ENCODE results near the gene ARHGAP44. TPM values are rescaled to one million over a fixed set of nuclear protein-coding genes. Genes with fewer than 3 reads are reported as not detected.

ARHGAP44 gene
- total and polyA plus RNA-seq, 2 of the 8 experiments (the other 6 are each of a cell fraction or from before 2014, with no cell fraction given): 6.2 to 22.2 TPM

- no peaks in the 10 kb centered on the region for H3K79me2 ChIP-seq (ENCODE audit: control insufficient read depth in 1 of 2, insufficient read depth in 2 of 2, low read length in 2 of 2)
- no peak overlapping the region for H2BK20ac ChIP-seq (ENCODE audit: low read length)
- no peak overlapping the region for H2AFZ ChIP-seq (ENCODE audit: low read length)
- no peak overlapping the region for H2BK120ac ChIP-seq (replicated peaks; ENCODE audit: low read depth, low read length)
- H3K4me2 ChIP-seq (ENCODE audit: insufficient read depth in 1 of 2, low read depth in 2 of 2, low read length in 2 of 2): no peak overlapping the region
- H3K56ac ChIP-seq (replicated peaks; ENCODE audit: insufficient read length, low read depth, low read length): no peak overlapping the region
- H3K14ac ChIP-seq (ENCODE audit: insufficient read length): no peak overlapping the region
- H4K91ac ChIP-seq (replicated peaks; ENCODE audit: insufficient read length, low read length): no peak overlapping the region
- no peak overlapping the region for H2AK5ac ChIP-seq (ENCODE audit: low read depth, low read length)
- no peak overlapping the region for H3K4ac ChIP-seq (replicated peaks; ENCODE audit: insufficient read length, low read depth, low read length)
- H3K27me3 ChIP-seq (replicated peaks in 1 of 4; ENCODE audit: control insufficient read depth in 3 of 4, extremely low read depth in 1 of 4, insufficient read depth in 3 of 4, low read length in 3 of 4): no peaks in the 10 kb centered on the region
- H3K23ac ChIP-seq (ENCODE audit: insufficient read length): no peak overlapping the region
- no peaks in the 10 kb centered on the region for H3K4me1 ChIP-seq (replicated peaks in 1 of 4; ENCODE audit: control insufficient read depth in 3 of 4, insufficient read depth in 4 of 4, low read length in 3 of 4)
- no peak overlapping the region for H2BK15ac ChIP-seq (ENCODE audit: low read length)
- H3K9ac ChIP-seq (replicated peaks in 1 of 4; ENCODE audit: extremely low read depth in 1 of 4, low read depth in 3 of 4, low read length in 3 of 4): no peak overlapping the region
- no peaks in the 10 kb centered on the region for H4K20me1 ChIP-seq (replicated peaks in 1 of 2; ENCODE audit: control insufficient read depth in 1 of 2, insufficient read depth in 2 of 2, low read length in 2 of 2)
- POLR2A ChIA-PET (ENCODE audit: partially characterized antibody): no interaction called here
- 79% methylated on average over 2 of the region's 2 CpGs; no CpG with 5 or more reads in 1 of the 2 experiments for WGBS, 2 experiments (ENCODE audit: extremely low coverage in 1 of 2, insufficient coverage in 1 of 2, insufficient read length in 1 of 2, insufficient replicate concordance in 2 of 2, low coverage in 1 of 2, low lambda C conversion rate in 2 of 2, missing lambda C conversion rate in 1 of 2)
- H3K9me3 ChIP-seq (ENCODE audit: insufficient read depth in 2 of 2, low read depth in 1 of 2, low read length in 1 of 2): no peaks in the 10 kb centered on the region
- no peak overlapping the region for H2BK5ac ChIP-seq (ENCODE audit: low read depth, low read length)
- H3K27ac ChIP-seq (ENCODE audit: low read depth, low read length): no peak overlapping the region
- no peak overlapping the region for H4K8ac ChIP-seq (ENCODE audit: extremely low read depth, insufficient read depth, low read length)
- no peaks in the 10 kb centered on the region for H3K79me1 ChIP-seq (ENCODE audit: low read depth, low read length)
- no peak overlapping the region for H2BK12ac ChIP-seq (ENCODE audit: low read depth, low read length)
- H4K5ac ChIP-seq (ENCODE audit: insufficient read length, low read depth, low read length): no peak overlapping the region
- no peaks in the 10 kb centered on the region for H3K36me3 ChIP-seq (ENCODE audit: control insufficient read depth in 2 of 4, insufficient read depth in 4 of 4, low read length in 3 of 4)
- FAIRE-seq (no peak), DNase-seq (ENCODE audit: low read depth in 1 of 2, low spot score in 2 of 2) (no peak)
- CTCF ChIA-PET (ENCODE audit: partially characterized antibody): interaction anchor here (1.5 kb wide), 1 partner anchor 11 kb away, joined by 6 read pairs; no protein-coding TSS in a partner anchor
- TF ChIP-seq TBP (IDR thresholded peaks at IDR 0.05; ENCODE audit: low read depth, low read length) (no peak), GTF2F1 (IDR thresholded peaks at IDR 0.05; ENCODE audit: borderline replicate concordance, low read depth, low read length) (no peak), ATF3 (IDR thresholded peaks at IDR 0.05; ENCODE audit: insufficient read depth, low read depth, low read length) (no peak), TAF7 (optimal IDR thresholded peaks at IDR 0.05; ENCODE audit: borderline replicate concordance, low read depth, low read length) (no peak), SIX5 (IDR thresholded peaks at IDR 0.05; ENCODE audit: low read depth, low read length) (no peak), CTBP2 (IDR thresholded peaks at IDR 0.05; ENCODE audit: borderline replicate concordance, insufficient read depth, insufficient read length, low read length) (no peak), E2F6 (IDR thresholded peaks at IDR 0.05) (no peak), TCF12 (IDR thresholded peaks at IDR 0.05; ENCODE audit: low read depth, low read length) (no peak), EGR1 (IDR thresholded peaks at IDR 0.05; ENCODE audit: borderline replicate concordance, low read depth, low read length) (no peak)
- no peak overlapping the region for H3K18ac ChIP-seq (ENCODE audit: extremely low read depth, low read length)
- H3K4me3 ChIP-seq (ENCODE audit: extremely low read depth in 1 of 4, insufficient read depth in 2 of 4, low read depth in 3 of 4, low read length in 4 of 4): no peak overlapping the region
- no peaks in the 10 kb centered on the region for H3K23me2 ChIP-seq (ENCODE audit: low read depth, low read length)
Observed at GRCh38 chr17:12940699-12941098, 151.4 kb downstream of the ARHGAP44 start.

Measured in H1 (cell line).